Suprapubic skin (tissue), 4 donors: ENCODE data around the gene ZNF407. TPM values are rescaled to one million over a fixed set of nuclear protein-coding genes. Genes with fewer than 3 reads are reported as not detected.

Source experiments
- DNase-seq, 2 donors: peaks; one replicate each; pipeline ENCODE4 v3.0.0-alpha.2; 2019; ENCODE audit warnings: low spot score in 2 of 2
- H3K27ac ChIP-seq: fragments of 200-600 bp; sonication (generic); one replicate; pipeline ENCODE4 v1.5.1; 2019
- H3K27me3 ChIP-seq: fragments of 200-600 bp; sonication (generic); one replicate; pipeline ENCODE4 v1.5.1; 2019
- H3K36me3 ChIP-seq: fragments of 200-600 bp; sonication (generic); one replicate; pipeline ENCODE4 v1.5.1; 2019
- H3K4me1 ChIP-seq: fragments of 200-600 bp; sonication (generic); one replicate; pipeline ENCODE4 v1.5.1; 2019
- H3K4me3 ChIP-seq: fragments of 200-600 bp; sonication (generic); one replicate; pipeline ENCODE4 v1.5.1; 2019; ENCODE audit warnings: mild to moderate bottlenecking
- H3K9me3 ChIP-seq: fragments of 200-600 bp; sonication (generic); one replicate; pipeline ENCODE4 v1.5.1; 2019
- CTCF ChIP-seq, 2 donors: fragments of 200-600 bp in 1 of 2; fragments of 450-650 bp in 1 of 2; sonication (generic) in 1 of 2; IDR thresholded peaks; one replicate each; pipeline ENCODE4 v1.5.1; 2016 to 2019; ENCODE audit warnings: antibody characterized with exemption in 2 of 2, mild to moderate bottlenecking in 1 of 2, moderate library complexity in 1 of 2
- EP300 ChIP-seq: sonication (generic); formaldehyde crosslinking; IDR thresholded peaks from one replicate; pipeline ENCODE4 v1.6.1; 2017; ENCODE audit warnings: antibody characterized with exemption
- POLR2A ChIP-seq, 2 donors: fragments of 450-650 bp; IDR thresholded peaks; one replicate each; pipeline ENCODE4 v1.6.1; 2017; ENCODE audit warnings: antibody characterized with exemption in 2 of 2, mild to moderate bottlenecking in 2 of 2, moderate library complexity in 2 of 2
- POLR2AphosphoS5 ChIP-seq, 3 donors: sonication (generic); formaldehyde crosslinking; IDR thresholded peaks; one replicate each; pipeline ENCODE4 v1.6.1; 2017; ENCODE audit warnings: antibody characterized with exemption in 3 of 3
- WGBS: methylation state at CpG from one replicate; pipeline ENCODE4 v1.1.5; 2018; 5-methylcytosine and 5-hydroxymethylcytosine counted together
- total RNA-seq, 4 donors: library from RNA; depleted of rRNA; stranded (reverse); fragments of >200 nt; gene quantifications; one replicate each; pipeline ENCODE4 v1.1.0, GENCODE V29; 2016

ZNF407 gene
- total RNA-seq, 4 donors from 2014 or later = 10.7 to 22.1 (median 13.8) TPM

GRCh38 chr18:74902147-74902455 is 304.4 kb downstream of the ZNF407 start:
- H3K36me3 ChIP-seq = no peaks in the 10 kb centered on the region

GRCh38 chr18:74905247-74905646 is 307.6 kb downstream of the ZNF407 start:
- Histone ChIP-seq H3K4me3 (no peak overlapping the region), H3K27me3 (no peaks in the 10 kb centered on the region), H3K36me3 (no peaks in the 10 kb centered on the region), H3K4me1 (no peaks in the 10 kb centered on the region), H3K9me3 (no peaks in the 10 kb centered on the region), H3K27ac (no peak overlapping the region)
- no peak for DNase-seq
- 87% methylated on average over 15 of the region's 15 CpGs for WGBS
- TF ChIP-seq POLR2A (IDR thresholded peaks at IDR 0.05) = no peak
- no peak for TF ChIP-seq CTCF (IDR thresholded peaks at IDR 0.05)
- no peak for TF ChIP-seq EP300
- no peak for TF ChIP-seq POLR2AphosphoS5 (IDR thresholded peaks at IDR 0.05)

More at GRCh38 chr18:74902147-74902455, 304.4 kb downstream of the ZNF407 start:
- Histone ChIP-seq H3K4me3 (no peak overlapping the region), H3K27me3 (no peaks in the 10 kb centered on the region), H3K9me3 (no peaks in the 10 kb centered on the region), H3K4me1 (no peaks in the 10 kb centered on the region), H3K27ac (no peak overlapping the region)
- WGBS = 76% methylated on average over 13 of the region's 13 CpGs
- DNase-seq = no peak
- TF ChIP-seq EP300 = no peak
- no peak for TF ChIP-seq POLR2A (IDR thresholded peaks at IDR 0.05)
- no peak for TF ChIP-seq POLR2AphosphoS5 (IDR thresholded peaks at IDR 0.05)
- no peak for TF ChIP-seq CTCF (IDR thresholded peaks at IDR 0.05)

- no peak for DNase-seq
- no peaks in the 10 kb centered on the region for H3K27me3 ChIP-seq
- no peaks in the 10 kb centered on the region for H3K9me3 ChIP-seq
- no peak overlapping the region for H3K27ac ChIP-seq
- no peaks in the 10 kb centered on the region for H3K4me1 ChIP-seq
- H3K4me3 ChIP-seq = no peak overlapping the region
- H3K36me3 ChIP-seq = no peaks in the 10 kb centered on the region
- TF ChIP-seq EP300 (no peak), POLR2A (IDR thresholded peaks at IDR 0.05) (no peak), POLR2AphosphoS5 (IDR thresholded peaks at IDR 0.05) (no peak), CTCF (IDR thresholded peaks at IDR 0.05) (no peak)
- 81% methylated on average over 2 of the region's 2 CpGs for WGBS
Observed at GRCh38 chr18:74906184-74906583, 308.5 kb downstream of the ZNF407 start.

- Histone ChIP-seq H3K4me1 (no peaks in the 10 kb centered on the region), H3K27ac (no peak overlapping the region), H3K27me3 (no peaks in the 10 kb centered on the region), H3K9me3 (no peaks in the 10 kb centered on the region), H3K4me3 (no peak overlapping the region), H3K36me3 (no peaks in the 10 kb centered on the region)
- WGBS = 87% methylated on average over 17 of the region's 17 CpGs
- no peak for DNase-seq
- no peak for TF ChIP-seq POLR2AphosphoS5 (IDR thresholded peaks at IDR 0.05)
- no peak for TF ChIP-seq CTCF (IDR thresholded peaks at IDR 0.05)
- no peak for TF ChIP-seq EP300
- TF ChIP-seq POLR2A (IDR thresholded peaks at IDR 0.05) = no peak
Observed at GRCh38 chr18:74914052-74914591, 316.5 kb downstream of the ZNF407 start.

GRCh38 chr18:74914648-74915047 is 317.0 kb downstream of the ZNF407 start:
- H3K36me3 ChIP-seq = no peaks in the 10 kb centered on the region
- H3K27me3 ChIP-seq = no peaks in the 10 kb centered on the region
- WGBS = 74% methylated on average over 2 of the region's 2 CpGs
- TF ChIP-seq CTCF (IDR thresholded peaks at IDR 0.05) (no peak), POLR2AphosphoS5 (IDR thresholded peaks at IDR 0.05) (no peak), EP300 (no peak), POLR2A (IDR thresholded peaks at IDR 0.05) (no peak)
- H3K4me3 ChIP-seq = no peak overlapping the region
- no peaks in the 10 kb centered on the region for H3K4me1 ChIP-seq
- DNase-seq = no peak
- H3K9me3 ChIP-seq = no peaks in the 10 kb centered on the region
- no peak overlapping the region for H3K27ac ChIP-seq
